Kidney (tissue), 22 donors: ENCODE data around the gene OR8D1. TPM values are rescaled to one million over a fixed set of nuclear protein-coding genes. Genes with fewer than 3 reads are reported as not detected.

Source experiments
- DNase-seq, 5 donors: peaks; one replicate each; pipeline ENCODE4 v3.0.0-alpha.2; 2013 to 2020
- FAIRE-seq: peaks from 2 replicates; lab custom pipeline; 2012; peaks lifted over from hg19 to GRCh38; lab: Jason Lieb, UNC
- H3K27ac ChIP-seq, 2 donors: one replicate each; pipeline ENCODE4 v1.7.0; 2013; ENCODE audit warnings: low read depth in 2 of 2, low read length in 2 of 2, inconsistent platforms in 1 of 2
- H3K27me3 ChIP-seq: one replicate; pipeline ENCODE4 v1.7.1; 2013; ENCODE audit warnings: low read length, inconsistent platforms; ENCODE audit not compliant: control insufficient read depth, insufficient read depth
- H3K36me3 ChIP-seq, 3 donors: one replicate each; pipeline versions ENCODE4 v1.7.0 to v1.7.1; 2013; ENCODE audit warnings: low read length in 3 of 3, control low read depth in 1 of 3, inconsistent platforms in 1 of 3; ENCODE audit not compliant: insufficient read depth in 3 of 3, control insufficient read depth in 2 of 3
- H3K4me1 ChIP-seq, 3 donors: one replicate each; pipeline versions ENCODE4 v1.7.0 to v1.7.1; 2013; ENCODE audit warnings: low read length in 3 of 3, inconsistent platforms in 1 of 3, low read depth in 1 of 3; ENCODE audit not compliant: control insufficient read depth in 2 of 3, insufficient read depth in 2 of 3
- H3K4me3 ChIP-seq, 3 donors: one replicate each; pipeline versions ENCODE4 v1.7.0 to v1.8.1; 2013; ENCODE audit warnings: low read length in 3 of 3, control low read depth in 1 of 3, inconsistent platforms in 1 of 3
- H3K9ac ChIP-seq, 3 donors: one replicate each; pipeline versions ENCODE4 v1.7.0 to v1.7.1; 2013; ENCODE audit warnings: low read length in 3 of 3, control low read depth in 1 of 3, inconsistent platforms in 1 of 3
- H3K9me3 ChIP-seq, 3 donors: one replicate each; pipeline versions ENCODE4 v1.7.0 to v1.7.1; 2013; ENCODE audit warnings: low read length in 3 of 3, control low read depth in 1 of 3, inconsistent platforms in 1 of 3; ENCODE audit not compliant: control insufficient read depth in 2 of 3, insufficient read depth in 1 of 3
- intact Hi-C: fragments of 100-400 bp; cut with DNase I; formaldehyde crosslinking; loops from one replicate; pipeline ENCODE4 v1.11.1; 2022
- long read RNA-seq, 10 donors: library from polyadenylated mRNA in 1 of 10; unstranded in 1 of 10; transcript quantifications; one replicate each; pipeline ENCODE4 v2.0.0 and lab custom pipeline, GENCODE V29; 2021 to 2026
- polyA plus RNA-seq: library from polyadenylated mRNA; stranded (reverse); fragments of 350-450 nt; fragmentation: Illumina TruSeq; extraction: RNeasy Lipid Tissue Mini Kit (QIAGEN cat#74804); gene quantifications from one replicate; pipeline ENCODE4 v1.2.3, GENCODE V29; 2014; ENCODE audit warnings: low read depth, low replicate concordance; ENCODE audit not compliant: insufficient read depth
- total RNA-seq: library from RNA; stranded (reverse); fragmentation: NEBNext Ultra II Directional; extraction: Animal tissue kit (Norgen Biotek cat#: 25700); gene quantifications from one replicate; pipeline ENCODE4 v1.2.1, GENCODE V29; 2021
- TF ChIP-seq, protein P1 (sequence below): IDR thresholded peaks from 3 replicates; pipeline ENCODE4 v1.5.1; 2012; ENCODE audit warnings: mild to moderate bottlenecking, moderate library complexity, borderline replicate concordance; ENCODE audit not compliant: insufficient read depth; ENCODE audit errors: extremely low read depth
- donor health status: control.
- donor health status: control.
- donor health status: control.
- donor health status: control.
- donor health status: control.
- donor health status: DM: yes; HTN: yes; CAD: no.
- donor health status: Normal renal cell carcinoma (clear cell type).

OR8D1 gene
- not detected for total RNA-seq
- not detected for polyA plus RNA-seq
- long read RNA-seq, donor 1, result 0 reads
- long read RNA-seq, donor 2, result 0 reads
- long read RNA-seq, donor 3, result 0 reads
- long read RNA-seq, donor 4, result 0 reads
- long read RNA-seq, donor 5, result 0 reads
- long read RNA-seq, donor 6, result 0 reads
- long read RNA-seq, donor 7, result 0 reads
- long read RNA-seq, donor 8, partial matches to known transcripts, result 0 of 1 reads
- long read RNA-seq, donor 8, other reads (novel, unspliced or antisense), result 0 of 1 reads
- long read RNA-seq, donor 9, result 0 reads
- long read RNA-seq, donor 10, result 0 reads

DNA sequence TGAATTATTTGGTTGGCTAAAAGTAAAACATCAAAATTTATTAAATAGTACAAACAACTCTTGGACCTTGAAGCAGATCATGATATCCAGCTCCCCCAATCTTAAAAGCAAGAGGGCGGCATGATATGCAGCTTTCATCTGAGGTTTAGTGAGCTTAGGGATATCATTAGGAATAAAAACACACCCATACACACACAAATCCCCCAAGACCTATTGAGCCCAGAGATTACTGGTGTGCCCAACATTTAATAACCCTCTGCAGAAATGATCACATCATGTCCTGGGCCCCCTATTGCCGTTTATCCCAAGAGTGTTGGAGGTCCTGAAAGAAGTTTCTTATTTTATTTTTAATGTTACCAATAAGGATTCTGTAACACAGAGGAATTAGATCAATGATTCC is at the start of gene OR8D1:
OR8D1 (minus strand) TSS at position 101 of the 400 bp plus-strand sequence. CDS start 3,183 bp downstream, outside the sequence.
- no peaks in the 10 kb centered on the region for H3K27me3 ChIP-seq
- DNase-seq, result no peak
- no peak within 1 kb of the TSS for H3K27ac ChIP-seq
- TF ChIP-seq, protein P1, sequence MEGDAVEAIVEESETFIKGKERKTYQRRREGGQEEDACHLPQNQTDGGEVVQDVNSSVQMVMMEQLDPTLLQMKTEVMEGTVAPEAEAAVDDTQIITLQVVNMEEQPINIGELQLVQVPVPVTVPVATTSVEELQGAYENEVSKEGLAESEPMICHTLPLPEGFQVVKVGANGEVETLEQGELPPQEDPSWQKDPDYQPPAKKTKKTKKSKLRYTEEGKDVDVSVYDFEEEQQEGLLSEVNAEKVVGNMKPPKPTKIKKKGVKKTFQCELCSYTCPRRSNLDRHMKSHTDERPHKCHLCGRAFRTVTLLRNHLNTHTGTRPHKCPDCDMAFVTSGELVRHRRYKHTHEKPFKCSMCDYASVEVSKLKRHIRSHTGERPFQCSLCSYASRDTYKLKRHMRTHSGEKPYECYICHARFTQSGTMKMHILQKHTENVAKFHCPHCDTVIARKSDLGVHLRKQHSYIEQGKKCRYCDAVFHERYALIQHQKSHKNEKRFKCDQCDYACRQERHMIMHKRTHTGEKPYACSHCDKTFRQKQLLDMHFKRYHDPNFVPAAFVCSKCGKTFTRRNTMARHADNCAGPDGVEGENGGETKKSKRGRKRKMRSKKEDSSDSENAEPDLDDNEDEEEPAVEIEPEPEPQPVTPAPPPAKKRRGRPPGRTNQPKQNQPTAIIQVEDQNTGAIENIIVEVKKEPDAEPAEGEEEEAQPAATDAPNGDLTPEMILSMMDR, result no peak
- H3K4me3 ChIP-seq, result no peak within 1 kb of the TSS
- H3K9me3 ChIP-seq, result no peaks in the 10 kb centered on the region
- intact Hi-C loops, result no loop called here
- H3K36me3 ChIP-seq, result no peaks in the 10 kb centered on the region
- no peak for FAIRE-seq
- H3K4me1 ChIP-seq, result no peaks in the 10 kb centered on the region
- no peak within 1 kb of the TSS for H3K9ac ChIP-seq

DNA sequence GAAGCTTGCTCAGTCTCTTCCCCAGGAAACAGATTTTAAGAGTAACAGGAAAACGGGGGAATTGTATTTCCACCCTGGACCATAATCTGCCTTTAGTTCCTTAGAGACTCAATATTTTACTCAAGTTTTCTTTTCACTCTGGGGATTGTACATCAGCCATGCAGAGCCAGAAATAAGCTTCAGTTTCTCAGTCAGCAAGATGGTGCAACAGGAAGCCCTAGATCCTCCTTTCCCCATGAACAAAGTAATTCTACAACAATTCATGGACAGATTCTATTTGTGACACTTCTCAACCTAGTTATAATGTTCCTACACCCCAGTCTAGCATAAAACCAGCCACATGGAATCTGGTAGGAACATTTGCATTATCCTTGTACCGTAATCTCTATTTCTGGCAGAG is 45.8 kb upstream of the OR8D1 start:
- intact Hi-C loops, result no loop called here
- FAIRE-seq, result no peak

DNA sequence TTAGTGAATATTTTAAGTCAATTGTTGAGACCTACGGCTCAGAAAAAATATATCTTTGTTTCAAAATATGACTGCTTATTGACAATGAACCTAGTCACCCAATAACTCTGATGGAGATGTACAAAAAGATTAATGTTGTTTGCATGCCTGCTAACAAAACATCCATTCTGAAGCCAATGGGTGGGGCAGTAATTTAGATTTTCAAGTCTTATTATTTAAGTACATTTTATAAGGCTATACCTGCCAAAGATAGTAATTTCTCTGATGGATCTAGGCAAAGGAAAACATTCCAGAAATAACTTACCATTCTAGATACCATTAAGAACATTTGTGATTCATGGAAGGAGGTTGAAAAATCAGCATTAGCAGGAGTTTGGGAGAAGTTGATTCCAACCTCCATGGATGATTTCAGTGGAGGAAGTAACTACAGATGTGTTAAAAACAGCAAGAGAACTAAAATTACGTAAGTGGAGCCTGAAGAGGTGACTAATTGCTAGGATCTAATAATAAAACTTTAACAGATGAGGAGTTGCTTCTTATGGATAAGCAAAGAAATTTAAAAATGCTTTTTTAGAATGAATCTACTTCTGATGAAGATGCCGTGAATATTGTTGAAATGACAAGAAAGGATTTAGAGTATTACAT is 32.7 kb upstream of the OR8D1 start:
- Histone ChIP-seq H3K4me1 (no peaks in the 10 kb centered on the region), H3K4me3 (no peak overlapping the region), H3K27ac (no peak overlapping the region), H3K9ac (no peak overlapping the region), H3K9me3 (peaks cover 0 to 5% (median 0%) of the 10 kb centered on the region in 3 donors), H3K36me3 (no peaks in the 10 kb centered on the region), H3K27me3 (no peaks in the 10 kb centered on the region)
- TF ChIP-seq, protein P1, result no peak
- no peak for FAIRE-seq
- intact Hi-C loops, result no loop called here
- DNase-seq, result no peak

More for the DNA sequence above, 45.8 kb upstream of the OR8D1 start:
- H3K9ac ChIP-seq, result no peak overlapping the region
- H3K4me3 ChIP-seq, result no peak overlapping the region
- TF ChIP-seq, protein P1, result no peak
- no peak overlapping the region for H3K27ac ChIP-seq
- H3K27me3 ChIP-seq, result no peaks in the 10 kb centered on the region
- H3K4me1 ChIP-seq, result no peaks in the 10 kb centered on the region
- no peaks in the 10 kb centered on the region for H3K9me3 ChIP-seq
- no peaks in the 10 kb centered on the region for H3K36me3 ChIP-seq
- no peak for DNase-seq
